HUES64 (cell line): ENCODE measurements around the gene RECQL5.
"Not testable (repeated sequence)": the region's sequence is repeated elsewhere in the genome, so short reads cannot be mapped to it uniquely, and the experiment has no call there.

Experiments
- H3K27ac ChIP-seq: 2 replicates; pipeline ENCODE4 v1.7.0; 2013; ENCODE audit warnings: low read depth, low read length, inconsistent platforms
- H3K27me3 ChIP-seq: 2 replicates; pipeline ENCODE4 v1.6.1; 2013; ENCODE audit warnings: mild to moderate bottlenecking, low read length; ENCODE audit not compliant: insufficient read depth
- H3K36me3 ChIP-seq: 2 replicates; pipeline ENCODE4 v1.6.1; 2013; ENCODE audit warnings: mild to moderate bottlenecking, low read length; ENCODE audit not compliant: insufficient read depth
- H3K4me1 ChIP-seq: 2 replicates; pipeline ENCODE4 v1.6.1; 2013; ENCODE audit warnings: mild to moderate bottlenecking, low read length, moderate library complexity; ENCODE audit not compliant: insufficient read depth
- H3K4me3 ChIP-seq: 2 replicates; pipeline ENCODE4 v1.5.1; 2013; ENCODE audit warnings: mild to moderate bottlenecking, low read length, moderate library complexity
- H3K9ac ChIP-seq: 2 replicates; pipeline ENCODE4 v1.6.1; 2013; ENCODE audit warnings: mild to moderate bottlenecking, low read depth, low read length
- H3K9me3 ChIP-seq: 2 replicates; pipeline ENCODE4 v1.6.1; 2013; ENCODE audit warnings: low read depth, low read length; ENCODE audit not compliant: insufficient read depth
- WGBS: fragments of 150-250, 120-280 bp; methylation state at CpG from one replicate; pipeline ENCODE4 v1.1.7; 2013; ENCODE audit warnings: missing lambda C conversion rate; 5-methylcytosine and 5-hydroxymethylcytosine counted together

RECQL5 gene

GRCh38 chr17:75589012-75589918, 77.7 kb downstream of the RECQL5 start:
- 10% methylated on average over 100 of the region's 100 CpGs for whole genome bisulfite sequencing
- Histone ChIP-seq H3K9me3 (peaks cover 5% of the 10 kb centered on the region; the same call in 1 of the 2 replicates), H3K27ac (no peak overlapping the region; the same call in 1 of the 2 replicates), H3K4me3 (peak overlapping the region; percentile 60), H3K36me3 (no peaks in the 10 kb centered on the region), H3K27me3 (peaks cover 31% of the 10 kb centered on the region), H3K4me1 (peaks cover 4% of the 10 kb centered on the region), H3K9ac (peak overlapping the region; percentile 62; the same call in 1 of the 2 replicates)

GRCh38 chr17:75588596-75589011, 78.3 kb downstream of the RECQL5 start:
- peaks cover 4% of the 10 kb centered on the region for H3K4me1 ChIP-seq
- peak overlapping the region; percentile 18; the same call in 1 of the 2 replicates for H3K27ac ChIP-seq
- H3K4me3 ChIP-seq = peak overlapping the region; percentile 60
- peaks cover 5% of the 10 kb centered on the region; the same call in 1 of the 2 replicates for H3K9me3 ChIP-seq
- WGBS = 8% methylated on average over 49 of the region's 49 CpGs
- peaks cover 31% of the 10 kb centered on the region for H3K27me3 ChIP-seq
- H3K36me3 ChIP-seq = no peaks in the 10 kb centered on the region
- peak overlapping the region; percentile 62 for H3K9ac ChIP-seq

GRCh38 chr17:75587675-75588595, 79.0 kb downstream of the RECQL5 start, which contains the start of gene MYO15B:
Gene MYO15B, plus strand, starts transcription at chr17:75587800. Its CDS starts 258 bp downstream, at chr17:75588058.
- Histone ChIP-seq H3K27ac (peak within 1 kb of the TSS; percentile 18; the same call in 1 of the 2 replicates), H3K9ac (peak within 1 kb of the TSS; percentile 62), H3K9me3 (peaks cover 5% of the 10 kb centered on the region; the same call in 1 of the 2 replicates), H3K36me3 (no peaks in the 10 kb centered on the region), H3K4me1 (peaks cover 4% of the 10 kb centered on the region), H3K27me3 (peaks cover 31% of the 10 kb centered on the region), H3K4me3 (peak within 1 kb of the TSS; percentile 60)
- 5% methylated on average over 82 of the region's 82 CpGs for WGBS

- Histone ChIP-seq H3K27ac (no peak overlapping the region), H3K9ac (no peak overlapping the region), H3K4me1 (peaks cover 4% of the 10 kb centered on the region), H3K27me3 (peaks cover 24% of the 10 kb centered on the region), H3K4me3 (no peak overlapping the region), H3K9me3 (peaks cover 5% of the 10 kb centered on the region; the same call in 1 of the 2 replicates), H3K36me3 (no peaks in the 10 kb centered on the region)
- 90% methylated on average over 7 of the region's 7 CpGs for WGBS
Observed at GRCh38 chr17:75584849-75585175, 82.1 kb downstream of the RECQL5 start.

GRCh38 chr17:75583197-75583596, 83.8 kb downstream of the RECQL5 start:
- H3K27me3 ChIP-seq = peaks cover 12% of the 10 kb centered on the region
- not testable (repeated sequence) for H3K4me3 ChIP-seq, H3K9me3 ChIP-seq, H3K27ac ChIP-seq, H3K4me1 ChIP-seq, H3K36me3 ChIP-seq, H3K9ac ChIP-seq
- WGBS = 93% methylated on average over 6 of the region's 6 CpGs

GRCh38 chr17:75581121-75581725, 85.7 kb downstream of the RECQL5 start:
- H3K27me3 ChIP-seq, H3K4me3 ChIP-seq, H3K9me3 ChIP-seq, H3K9ac ChIP-seq, H3K4me1 ChIP-seq, H3K36me3 ChIP-seq, H3K27ac ChIP-seq: not testable (repeated sequence)
- 92% methylated on average over 23 of the region's 23 CpGs for WGBS
